Stimulated activated CD4-positive, alpha-beta T cell treated with anti-CD3 and anti-CD28 coated beads, Interleukin-1b, Interleukin-23, amount 100 ng/mL, for 24 hours (primary cell): ENCODE measurements around the gene COL23A1.
"Not testable (repeated sequence)": the region's sequence is repeated elsewhere in the genome, so short reads cannot be mapped to it uniquely, and the experiment has no call there.

Experiments used
- DNase-seq, 4 experiments: peaks; one replicate each; pipeline ENCODE4 v3.0.0-alpha.2; 2020; ENCODE audit warnings: low read depth in 4 of 4, low spot score in 1 of 4

Gene COL23A1

GRCh38 chr5:178312880-178313282 lies 277.3 kb downstream of the COL23A1 start:
- no peak for DNase-seq

DNA sequence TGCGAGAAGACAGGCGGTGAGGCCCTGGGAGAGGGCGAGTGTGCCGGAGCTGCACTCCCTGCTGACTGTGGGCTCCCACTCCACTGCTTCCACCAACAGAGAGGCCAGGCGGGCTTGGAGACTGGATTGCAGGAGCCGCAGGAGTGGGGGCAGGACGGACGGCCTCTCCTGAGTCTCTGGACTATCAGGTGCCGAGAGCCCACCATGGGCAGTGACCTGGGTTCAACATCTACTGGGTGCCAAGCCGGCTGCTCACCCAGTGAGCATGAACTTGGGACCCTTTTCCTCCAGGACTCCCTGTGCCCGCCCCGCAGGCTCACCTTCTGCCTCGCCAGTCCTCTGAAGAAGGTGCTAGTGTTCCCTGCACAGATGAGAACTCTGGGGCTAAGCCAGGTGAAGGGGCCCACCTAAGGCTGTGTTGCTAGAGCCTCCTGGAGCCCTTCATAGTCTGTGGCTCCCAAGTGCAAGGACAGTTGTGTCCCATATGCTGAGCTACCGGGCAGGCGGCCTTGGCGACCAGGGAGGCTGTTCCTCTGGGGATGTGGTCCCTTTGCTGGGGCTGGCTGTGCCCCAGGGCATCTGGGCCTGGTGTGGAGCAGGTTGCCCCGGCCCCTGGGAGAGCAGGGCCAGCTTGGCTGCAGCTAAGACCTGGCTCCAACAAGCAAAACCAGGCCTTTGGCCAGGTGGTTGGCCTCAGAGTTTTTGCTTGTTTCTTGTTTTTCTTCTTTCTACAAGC lies 279.9 kb downstream of the COL23A1 start:
- DNase-seq = no peak

DNA sequence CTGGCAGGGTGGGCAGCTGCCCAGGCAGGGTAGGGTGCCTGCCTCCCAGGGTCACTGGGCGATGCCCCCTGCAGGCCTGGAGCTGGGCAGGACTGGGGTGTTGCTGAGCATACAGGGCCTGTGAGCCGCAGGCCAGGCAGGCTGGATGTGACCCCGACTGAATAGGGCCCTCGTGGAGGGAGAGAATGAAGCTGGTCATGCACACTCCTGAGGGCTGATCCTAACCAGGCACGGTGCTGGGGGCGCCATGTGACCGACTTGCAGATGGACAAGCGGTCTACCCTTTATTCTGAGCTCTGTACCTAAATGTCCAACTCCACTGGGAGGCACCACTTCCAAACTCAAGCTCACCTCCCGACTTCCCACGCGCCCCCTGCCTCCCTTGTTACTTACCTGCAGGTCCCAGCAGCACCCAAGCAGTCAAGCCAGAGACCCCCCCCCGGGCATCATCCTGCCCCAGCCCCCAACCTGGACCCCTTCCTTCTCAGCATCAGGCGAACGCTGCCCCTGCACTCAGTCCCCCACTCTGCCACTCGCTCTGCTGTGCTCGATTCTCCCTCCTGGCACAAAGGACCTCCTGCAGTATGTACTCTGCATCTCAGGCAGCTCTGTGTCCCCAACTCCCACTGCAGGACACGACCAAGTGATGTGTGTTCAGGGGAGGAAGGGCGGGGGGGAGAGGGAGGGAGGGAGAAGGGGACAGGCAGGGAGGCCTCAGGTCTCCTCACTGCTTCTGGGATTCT lies 280.8 kb downstream of the COL23A1 start:
- DNase-seq = no peak

DNA sequence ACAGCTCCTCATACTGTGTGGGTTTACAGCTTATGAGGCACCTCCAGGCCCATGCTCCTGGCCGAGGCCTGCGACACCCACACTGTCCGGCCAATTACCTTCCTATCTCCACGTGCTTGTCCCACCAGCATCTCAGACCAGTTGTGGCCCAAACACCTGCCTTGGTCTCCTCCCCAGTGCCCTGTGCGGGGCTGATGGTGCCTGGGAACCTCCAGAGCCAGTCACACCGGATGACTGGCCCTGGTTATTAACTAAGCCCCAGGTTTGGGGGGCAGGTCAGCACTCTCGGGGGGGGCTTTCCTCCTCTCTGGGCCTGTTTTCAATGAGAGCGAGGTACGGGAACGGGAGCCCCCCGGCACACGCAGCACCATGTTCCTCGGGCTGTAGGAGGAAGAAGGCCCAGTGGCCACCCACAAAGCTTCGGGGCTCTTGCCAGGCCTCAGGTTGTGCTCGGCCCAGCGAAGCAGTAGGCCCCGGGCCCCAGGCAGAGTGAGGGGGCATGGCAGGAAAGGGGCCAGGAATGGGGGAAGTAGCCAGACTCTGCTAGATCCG lies 281.6 kb downstream of the COL23A1 start:
- DNase-seq = no peak

DNA sequence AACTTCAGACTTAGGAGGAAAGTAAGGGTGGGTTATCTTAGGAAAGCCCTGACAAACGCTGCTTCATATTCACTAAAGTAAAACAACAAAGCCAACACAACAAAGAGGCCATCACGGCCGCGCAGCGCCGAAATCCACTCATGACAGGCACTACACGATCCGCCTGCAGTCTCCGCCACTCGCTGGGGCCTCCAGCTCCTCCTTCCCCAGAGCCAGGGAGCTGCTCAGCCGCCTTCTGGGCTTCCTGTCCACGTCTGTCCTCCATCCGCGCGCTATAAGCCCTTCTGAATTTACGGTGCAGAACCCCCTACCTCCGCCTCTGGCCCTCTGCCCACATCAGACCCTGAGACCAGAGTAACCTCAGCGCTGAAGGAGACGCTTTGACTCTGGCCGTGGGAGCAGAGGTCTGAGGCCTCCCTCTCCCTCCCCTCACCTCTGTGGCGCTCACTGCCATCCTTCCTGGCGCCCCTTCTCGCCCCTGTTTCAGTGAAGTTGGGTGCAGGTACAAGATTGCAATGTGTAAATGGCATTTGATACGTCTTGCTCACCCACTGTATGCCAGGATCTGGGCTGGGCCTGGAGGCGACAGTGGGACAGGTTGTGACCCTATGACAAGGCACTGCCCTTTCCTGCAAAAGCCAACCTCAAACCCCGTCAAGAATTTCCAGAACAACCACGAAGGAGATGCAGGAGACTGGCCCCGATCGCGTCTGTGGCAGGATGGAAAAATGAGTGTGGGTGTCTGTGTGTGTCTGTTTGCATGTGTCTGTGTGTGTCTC lies 282.7 kb downstream of the COL23A1 start:
- no peak for DNase-seq

GRCh38 chr5:178306430-178307225 lies 283.6 kb downstream of the COL23A1 start:
- DNase-seq = no peak

DNA sequence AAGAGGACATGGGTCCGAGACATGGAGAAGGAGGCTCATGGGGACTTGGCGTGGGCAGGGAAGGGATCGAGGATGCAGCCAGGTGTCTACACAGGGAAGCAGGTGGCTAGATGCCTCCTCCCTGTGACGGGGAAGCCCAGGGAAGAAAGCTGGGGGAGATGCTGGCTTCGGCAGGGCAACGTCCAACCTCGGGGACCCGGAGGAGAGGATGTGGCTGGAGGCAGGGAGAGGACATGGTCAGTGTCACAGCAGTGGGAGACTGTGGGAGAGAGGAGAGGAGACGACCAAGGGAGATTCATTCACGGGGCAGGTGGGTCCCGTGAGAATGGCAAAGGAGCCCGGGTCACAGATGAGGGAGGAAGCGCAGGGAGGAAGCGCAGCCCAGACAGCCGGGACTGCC lies 284.4 kb downstream of the COL23A1 start:
- no peak for DNase-seq

DNA sequence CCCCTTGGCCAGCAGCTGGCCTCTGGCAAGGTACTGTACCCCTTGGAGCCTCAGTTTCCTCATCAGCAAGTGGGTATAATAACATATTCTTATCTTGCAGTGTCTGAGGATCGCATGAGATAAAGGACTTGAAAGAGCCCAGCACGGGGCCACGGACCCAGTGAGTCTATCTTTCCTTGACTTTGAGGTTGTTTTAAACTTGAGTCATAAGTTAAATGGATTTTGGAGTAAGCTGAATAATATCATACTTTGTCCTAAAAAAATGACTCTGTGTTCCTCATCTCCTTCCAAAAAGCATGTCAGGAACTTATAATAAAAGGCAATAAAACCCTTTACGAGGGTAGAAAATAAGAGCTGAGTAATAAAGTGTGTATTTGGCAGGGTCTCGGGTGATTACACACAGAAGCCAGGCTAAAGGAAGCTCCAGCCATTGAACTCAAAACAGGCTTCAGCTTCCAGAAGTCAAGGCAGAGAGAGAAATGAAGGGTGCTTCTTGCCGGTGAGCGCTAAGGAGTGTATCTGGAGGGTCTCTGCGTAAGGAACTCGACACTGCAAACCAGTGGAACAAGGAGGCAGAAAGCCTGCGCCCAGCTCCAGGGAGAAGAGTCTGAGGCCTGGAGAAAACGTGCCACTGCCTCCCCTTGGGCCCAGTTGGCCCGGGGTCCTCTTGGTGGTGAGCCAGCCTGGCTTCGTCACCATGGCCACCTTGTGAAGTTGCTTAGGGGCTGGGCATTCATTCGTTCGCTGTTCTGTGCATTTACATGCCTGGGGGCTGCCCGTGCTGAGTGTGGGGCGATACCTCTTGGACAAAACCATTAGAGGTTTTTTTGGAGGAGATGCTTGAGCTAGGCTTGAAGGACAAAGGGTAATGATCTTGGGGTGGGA lies 285.2 kb downstream of the COL23A1 start:
- no peak for DNase-seq

- no peak for DNase-seq
Observed at GRCh38 chr5:178304016-178304415, 286.2 kb downstream of the COL23A1 start.

DNA sequence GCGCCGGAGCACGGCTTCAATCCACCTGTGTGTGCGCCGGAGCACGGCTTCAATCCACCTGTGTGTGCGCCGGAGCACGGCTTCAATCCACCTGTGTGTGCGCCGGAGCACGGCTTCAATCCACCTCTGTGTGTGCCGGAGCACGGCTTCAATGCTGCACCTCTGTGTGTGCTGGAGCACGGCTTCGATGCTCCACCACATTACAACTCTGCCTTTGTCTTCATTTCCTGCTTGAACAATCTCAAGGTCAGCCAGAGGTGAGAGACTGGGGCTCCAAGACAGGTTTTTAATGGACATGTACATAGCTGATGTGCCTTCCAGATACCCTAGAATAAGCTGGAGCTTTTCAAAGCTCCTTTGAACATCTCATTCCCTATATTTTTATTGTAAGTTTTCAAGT lies 287.9 kb downstream of the COL23A1 start:
- not testable (repeated sequence) for DNase-seq

GRCh38 chr5:178301641-178302040 lies 288.6 kb downstream of the COL23A1 start:
- no peak for DNase-seq

GRCh38 chr5:178298283-178298807 lies 291.8 kb downstream of the COL23A1 start:
- no peak for DNase-seq

- DNase-seq = no peak
Observed at GRCh38 chr5:178297751-178298150, 292.4 kb downstream of the COL23A1 start.

GRCh38 chr5:178296066-178296465 lies 294.1 kb downstream of the COL23A1 start:
- DNase-seq = no peak

- DNase-seq = no peak
Observed at GRCh38 chr5:178295589-178295988, 294.6 kb downstream of the COL23A1 start.

- DNase-seq = no peak
Observed at GRCh38 chr5:178293815-178294214, 296.4 kb downstream of the COL23A1 start.

DNA sequence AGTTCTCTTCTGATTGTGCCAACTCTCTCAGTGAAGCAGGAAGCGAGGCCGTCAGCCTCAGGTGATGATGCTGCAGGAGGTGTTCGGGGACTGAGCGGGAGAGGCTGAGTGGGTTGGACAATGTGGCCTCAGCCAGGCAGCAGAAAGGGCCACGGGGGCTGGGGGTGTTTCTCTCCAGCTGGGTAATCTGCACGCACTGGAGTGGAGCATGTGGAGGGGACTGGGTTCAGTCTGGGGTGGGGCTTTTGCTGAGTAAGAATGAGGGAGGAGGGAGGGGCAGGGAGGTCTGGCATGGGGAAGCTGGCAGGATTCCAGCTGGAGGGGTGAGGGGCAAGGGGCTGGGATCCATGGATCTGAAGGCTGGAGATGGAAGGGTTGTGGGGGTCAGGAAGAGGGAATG lies 296.8 kb downstream of the COL23A1 start:
- DNase-seq = no peak

GRCh38 chr5:178292826-178293205 lies 297.4 kb downstream of the COL23A1 start:
- DNase-seq = no peak

- no peak for DNase-seq
Observed at GRCh38 chr5:178291969-178292825, 298.0 kb downstream of the COL23A1 start.
